PFSK-1 (cell line): ENCODE measurements around the gene METTL16.

Experiments used
- POLR2AphosphoS5 ChIP-seq: IDR thresholded peaks from 2 replicates; pipeline ENCODE4 v1.6.1; 2012; ENCODE audit warnings: low read depth, mild to moderate bottlenecking, control low read depth, low read length, moderate library complexity
- REST ChIP-seq, 2 experiments: IDR thresholded peaks; 2 replicates each; pipeline versions ENCODE4 v1.6.1 to v1.8.0; 2011 to 2012; ENCODE audit warnings: low read depth in 2 of 2, low read length in 2 of 2, control low read depth in 1 of 2, inconsistent platforms in 1 of 2, mild to moderate bottlenecking in 1 of 2, moderate library complexity in 1 of 2; ENCODE audit not compliant: insufficient read depth in 1 of 2
- TAF1 ChIP-seq: IDR thresholded peaks from 2 replicates; pipeline ENCODE4 v1.6.1; 2012; ENCODE audit warnings: low read length, control low read depth, borderline replicate concordance; ENCODE audit not compliant: insufficient read depth

- TF ChIP-seq REST (IDR thresholded peaks at IDR 0.05; ENCODE audit: insufficient read depth in 1 of 2, low read depth in 2 of 2, low read length in 2 of 2) (no peak), POLR2AphosphoS5 (no peak), TAF1 (no peak)
Observed at GRCh38 chr17:2427215-2427614, 84.5 kb downstream of the METTL16 start.
